ENCODE data around the gene MAPRE2. TPM values are rescaled to one million over a fixed set of nuclear protein-coding genes. Genes with fewer than 3 reads are reported as not detected.

Gene MAPRE2
- total RNA-seq, 2 donors from 2014 or later, result 16.1 to 17.2 TPM

DNA sequence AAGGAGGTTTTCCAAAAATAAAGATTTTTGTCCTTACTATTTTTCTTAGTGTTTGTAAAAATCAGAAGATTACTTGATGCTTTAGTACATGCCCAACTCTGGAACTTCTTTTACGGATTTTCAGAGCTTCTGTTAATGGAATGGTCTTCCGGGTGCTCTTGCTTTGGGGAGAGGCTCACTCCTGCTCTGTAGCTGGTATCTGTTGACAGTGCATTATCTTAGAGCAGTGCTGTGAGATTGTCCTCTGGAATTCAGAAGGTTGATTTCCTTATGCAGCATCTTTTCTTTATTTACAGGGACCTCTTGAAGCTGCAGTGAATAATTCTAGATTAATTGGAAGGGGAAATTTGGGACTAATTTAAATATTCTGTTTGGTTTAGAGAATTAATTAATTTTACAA lies 4.6 kb downstream of the MAPRE2 start:
- intact Hi-C loops (cut with DNase I), result no loop called here
- TF ChIP-seq, protein P1, sequence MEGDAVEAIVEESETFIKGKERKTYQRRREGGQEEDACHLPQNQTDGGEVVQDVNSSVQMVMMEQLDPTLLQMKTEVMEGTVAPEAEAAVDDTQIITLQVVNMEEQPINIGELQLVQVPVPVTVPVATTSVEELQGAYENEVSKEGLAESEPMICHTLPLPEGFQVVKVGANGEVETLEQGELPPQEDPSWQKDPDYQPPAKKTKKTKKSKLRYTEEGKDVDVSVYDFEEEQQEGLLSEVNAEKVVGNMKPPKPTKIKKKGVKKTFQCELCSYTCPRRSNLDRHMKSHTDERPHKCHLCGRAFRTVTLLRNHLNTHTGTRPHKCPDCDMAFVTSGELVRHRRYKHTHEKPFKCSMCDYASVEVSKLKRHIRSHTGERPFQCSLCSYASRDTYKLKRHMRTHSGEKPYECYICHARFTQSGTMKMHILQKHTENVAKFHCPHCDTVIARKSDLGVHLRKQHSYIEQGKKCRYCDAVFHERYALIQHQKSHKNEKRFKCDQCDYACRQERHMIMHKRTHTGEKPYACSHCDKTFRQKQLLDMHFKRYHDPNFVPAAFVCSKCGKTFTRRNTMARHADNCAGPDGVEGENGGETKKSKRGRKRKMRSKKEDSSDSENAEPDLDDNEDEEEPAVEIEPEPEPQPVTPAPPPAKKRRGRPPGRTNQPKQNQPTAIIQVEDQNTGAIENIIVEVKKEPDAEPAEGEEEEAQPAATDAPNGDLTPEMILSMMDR (IDR thresholded peaks at IDR 0.05), result no peak
- TF ChIP-seq POLR2AphosphoS5 (IDR thresholded peaks at IDR 0.05) (no peak), POLR2A (IDR thresholded peaks at IDR 0.05) (no peak)
- Histone ChIP-seq H3K4me1 (replicated peaks) (no peaks in the 10 kb centered on the region), H3K4me3 (no peak overlapping the region), H3K9me3 (no peaks in the 10 kb centered on the region), H3K27ac (no peak overlapping the region), H3K27me3 (replicated peaks; ENCODE audit: insufficient read depth) (no peaks in the 10 kb centered on the region), H3K36me3 (no peaks in the 10 kb centered on the region)
- 76% methylated on average over 2 of the region's 2 CpGs for WGBS
- no peak for DNase-seq (ENCODE audit: low spot score)

GRCh38 chr18:35047697-35048292 lies 6.6 kb downstream of the MAPRE2 start:
- intact Hi-C loops (cut with DNase I), result no loop called here
- Histone ChIP-seq H3K4me1 (replicated peaks) (no peaks in the 10 kb centered on the region), H3K27me3 (replicated peaks; ENCODE audit: insufficient read depth) (no peaks in the 10 kb centered on the region), H3K9me3 (no peaks in the 10 kb centered on the region), H3K4me3 (no peak overlapping the region), H3K27ac (no peak overlapping the region), H3K36me3 (no peaks in the 10 kb centered on the region)
- TF ChIP-seq, protein P1 (IDR thresholded peaks at IDR 0.05), result no peak
- no peak for TF ChIP-seq POLR2AphosphoS5 (IDR thresholded peaks at IDR 0.05)
- TF ChIP-seq POLR2A (IDR thresholded peaks at IDR 0.05), result no peak
- DNase-seq (ENCODE audit: low spot score), result no peak
- WGBS, result 98% methylated on average over 4 of the region's 4 CpGs

DNA sequence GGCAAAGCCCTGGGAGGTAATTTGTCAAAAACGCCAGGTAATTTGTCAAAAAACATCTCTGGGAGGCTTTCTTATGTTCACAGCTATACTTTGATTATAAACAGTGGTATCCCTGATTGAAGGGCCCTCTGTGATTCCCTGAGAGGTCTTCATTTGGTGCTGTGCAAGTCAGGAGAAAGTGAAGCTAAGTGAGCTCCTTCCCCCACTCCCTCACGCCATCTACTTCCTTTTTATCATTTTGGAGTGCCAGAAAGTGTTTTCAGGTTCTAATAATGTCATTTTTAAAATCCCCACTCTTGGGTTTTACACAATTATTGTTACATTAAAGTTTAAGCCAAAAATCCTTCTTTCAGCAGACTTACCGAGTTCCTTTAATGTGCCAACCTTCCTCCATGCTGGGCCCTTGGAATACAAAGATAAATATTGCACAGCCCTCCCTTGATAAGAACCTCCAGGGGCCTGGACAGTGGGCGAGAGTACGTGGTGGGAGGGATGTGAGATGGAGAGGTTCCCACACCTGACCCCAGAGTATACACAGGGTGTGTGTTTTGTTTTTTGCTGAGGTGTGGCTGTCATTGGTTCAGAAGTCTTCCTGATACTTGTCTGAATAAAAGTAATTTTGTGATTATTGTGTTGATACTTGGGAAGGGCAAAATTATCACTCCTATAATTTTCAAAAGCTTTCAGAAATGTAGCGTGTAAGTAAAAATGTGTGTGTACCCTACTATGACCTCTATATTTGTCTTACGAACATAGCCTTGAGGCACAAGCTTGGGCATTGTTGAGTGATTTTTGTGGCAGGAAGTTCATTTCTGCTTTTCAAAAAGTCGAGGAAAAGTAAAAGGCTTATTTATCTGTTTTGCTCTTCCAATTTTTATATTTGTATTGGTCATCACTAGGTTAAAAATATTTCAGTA lies 8.2 kb downstream of the MAPRE2 start:
- H3K4me1 ChIP-seq (replicated peaks), result no peaks in the 10 kb centered on the region

GRCh38 chr18:35050028-35050546 lies 8.9 kb downstream of the MAPRE2 start:
- Histone ChIP-seq H3K36me3 (no peaks in the 10 kb centered on the region), H3K27me3 (replicated peaks; ENCODE audit: insufficient read depth) (no peaks in the 10 kb centered on the region), H3K9me3 (no peaks in the 10 kb centered on the region), H3K4me3 (no peak overlapping the region), H3K4me1 (replicated peaks) (no peaks in the 10 kb centered on the region), H3K27ac (peak overlapping the region in 1 of 2 donors; percentile 31)
- intact Hi-C loops (cut with DNase I), result no loop called here
- 60% methylated on average over 1 of the region's 1 CpG for WGBS
- DNase-seq (ENCODE audit: low spot score), result no peak
- no peak for TF ChIP-seq POLR2AphosphoS5 (IDR thresholded peaks at IDR 0.05)
- TF ChIP-seq, protein P1 (IDR thresholded peaks at IDR 0.05), result no peak
- TF ChIP-seq POLR2A (IDR thresholded peaks at IDR 0.05), result no peak

More for the DNA sequence above, 8.2 kb downstream of the MAPRE2 start:
- no peak for DNase-seq (ENCODE audit: low spot score)
- 69% methylated on average over 8 of the region's 8 CpGs for WGBS
- no peak overlapping the region for H3K4me3 ChIP-seq
- no peak overlapping the region for H3K27ac ChIP-seq
- no peak for TF ChIP-seq POLR2AphosphoS5 (IDR thresholded peaks at IDR 0.05)
- TF ChIP-seq, protein P1 (IDR thresholded peaks at IDR 0.05), result no peak
- no peak for TF ChIP-seq POLR2A (IDR thresholded peaks at IDR 0.05)
- H3K27me3 ChIP-seq (replicated peaks; ENCODE audit: insufficient read depth), result no peaks in the 10 kb centered on the region
- intact Hi-C loops (cut with DNase I), result no loop called here
- H3K9me3 ChIP-seq, result no peaks in the 10 kb centered on the region
- no peaks in the 10 kb centered on the region for H3K36me3 ChIP-seq
